NB4 (cell line): ENCODE measurements around the gene BZW2.

Experiments used
- POLR2A ChIP-seq: IDR thresholded peaks from 2 replicates; pipeline ENCODE4 v1.6.1; 2011; ENCODE audit warnings: mild to moderate bottlenecking; ENCODE audit not compliant: insufficient read length; ENCODE audit errors: extremely low read depth
- TF ChIP-seq, protein P1 (sequence below): IDR thresholded peaks from one replicate; pipeline ENCODE4 v1.5.1; 2012; ENCODE audit warnings: low read depth, low read length

GRCh38 chr7:16616542-16616941, 29.4 kb upstream of the BZW2 start:
- TF ChIP-seq, protein P1, sequence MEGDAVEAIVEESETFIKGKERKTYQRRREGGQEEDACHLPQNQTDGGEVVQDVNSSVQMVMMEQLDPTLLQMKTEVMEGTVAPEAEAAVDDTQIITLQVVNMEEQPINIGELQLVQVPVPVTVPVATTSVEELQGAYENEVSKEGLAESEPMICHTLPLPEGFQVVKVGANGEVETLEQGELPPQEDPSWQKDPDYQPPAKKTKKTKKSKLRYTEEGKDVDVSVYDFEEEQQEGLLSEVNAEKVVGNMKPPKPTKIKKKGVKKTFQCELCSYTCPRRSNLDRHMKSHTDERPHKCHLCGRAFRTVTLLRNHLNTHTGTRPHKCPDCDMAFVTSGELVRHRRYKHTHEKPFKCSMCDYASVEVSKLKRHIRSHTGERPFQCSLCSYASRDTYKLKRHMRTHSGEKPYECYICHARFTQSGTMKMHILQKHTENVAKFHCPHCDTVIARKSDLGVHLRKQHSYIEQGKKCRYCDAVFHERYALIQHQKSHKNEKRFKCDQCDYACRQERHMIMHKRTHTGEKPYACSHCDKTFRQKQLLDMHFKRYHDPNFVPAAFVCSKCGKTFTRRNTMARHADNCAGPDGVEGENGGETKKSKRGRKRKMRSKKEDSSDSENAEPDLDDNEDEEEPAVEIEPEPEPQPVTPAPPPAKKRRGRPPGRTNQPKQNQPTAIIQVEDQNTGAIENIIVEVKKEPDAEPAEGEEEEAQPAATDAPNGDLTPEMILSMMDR, result no peak
- TF ChIP-seq POLR2A, result no peak
